Neuronal stem cell (in vitro differentiated cells): ENCODE results near the gene CD37.
"Not testable (repeated sequence)": the region's sequence is repeated elsewhere in the genome, so short reads cannot be mapped to it uniquely, and the experiment has no call there.

Experiments used
- DNase-seq: peaks from one replicate; pipeline ENCODE4 v3.0.0-alpha.2; 2013; ENCODE audit warnings: low spot score
- H2AFZ ChIP-seq: one replicate; pipeline ENCODE4 v1.6.1; 2013; ENCODE audit warnings: mild to moderate bottlenecking, low read length, inconsistent platforms
- H2AK5ac ChIP-seq: 2 replicates; pipeline ENCODE4 v1.6.1; 2013; ENCODE audit warnings: low read depth, mild to moderate bottlenecking, inconsistent platforms, low read length, moderate library complexity, mixed read lengths
- H2BK120ac ChIP-seq: 2 replicates; pipeline ENCODE4 v1.6.1; 2013; ENCODE audit warnings: low read depth, mild to moderate bottlenecking, inconsistent platforms, low read length, moderate library complexity, mixed read lengths
- H2BK12ac ChIP-seq: one replicate; pipeline ENCODE4 v1.6.1; 2013; ENCODE audit warnings: low read length, inconsistent platforms
- H2BK15ac ChIP-seq: 2 replicates; pipeline ENCODE4 v1.6.1; 2013; ENCODE audit warnings: mild to moderate bottlenecking, low read length, inconsistent platforms, mixed read lengths
- H2BK5ac ChIP-seq: one replicate; pipeline ENCODE4 v1.6.1; 2013; ENCODE audit warnings: inconsistent platforms, mild to moderate bottlenecking, low read length, moderate library complexity
- H3K14ac ChIP-seq: one replicate; pipeline ENCODE4 v1.6.1; 2013; ENCODE audit warnings: low read length, inconsistent platforms
- H3K18ac ChIP-seq: 2 replicates; pipeline ENCODE4 v1.6.1; 2013; ENCODE audit warnings: low read length, inconsistent platforms
- H3K23ac ChIP-seq: 2 replicates; pipeline ENCODE4 v1.6.1; 2013; ENCODE audit warnings: low read depth, mild to moderate bottlenecking, mixed read lengths, low read length, inconsistent platforms; ENCODE audit not compliant: poor library complexity
- H3K27ac ChIP-seq: replicated peaks from 3 replicates; pipeline ENCODE4 v1.5.1; 2013; ENCODE audit warnings: low read length, inconsistent platforms
- H3K27me3 ChIP-seq, 3 experiments: 2 replicates each; pipeline ENCODE4 v1.6.1; 2013; ENCODE audit warnings: low read length in 3 of 3, mild to moderate bottlenecking in 2 of 3, inconsistent platforms in 1 of 3, low read depth in 1 of 3, mixed read lengths in 1 of 3, moderate library complexity in 1 of 3; ENCODE audit not compliant: control insufficient read depth in 3 of 3, insufficient read depth in 3 of 3
- H3K36me3 ChIP-seq, 2 donors: replicated peaks in 1 of 2; 2 replicates each; pipeline ENCODE4 v1.6.1; 2013; ENCODE audit warnings: low read length in 2 of 2; ENCODE audit not compliant: control insufficient read depth in 2 of 2, insufficient read depth in 2 of 2
- H3K4ac ChIP-seq: 2 replicates; pipeline ENCODE4 v1.6.1; 2013; ENCODE audit warnings: inconsistent platforms, mild to moderate bottlenecking, low read length, moderate library complexity
- H3K4me1 ChIP-seq, 2 donors: 1 replicate in 1 of 2; 2 replicates in 1 of 2; pipeline ENCODE4 v1.6.1; 2013; ENCODE audit warnings: low read length in 2 of 2, low read depth in 1 of 2; ENCODE audit not compliant: control insufficient read depth in 2 of 2, insufficient read depth in 1 of 2
- H3K4me2 ChIP-seq: one replicate; pipeline ENCODE4 v1.6.1; 2013; ENCODE audit warnings: mild to moderate bottlenecking, low read length, inconsistent platforms; ENCODE audit not compliant: insufficient read depth, poor library complexity, severe bottlenecking
- H3K4me3 ChIP-seq, 2 donors: 2 replicates each; pipeline ENCODE4 v1.5.1; 2013; ENCODE audit warnings: low read length in 2 of 2, mild to moderate bottlenecking in 2 of 2, inconsistent platforms in 1 of 2, moderate library complexity in 1 of 2
- H3K79me1 ChIP-seq: one replicate; pipeline ENCODE4 v1.6.1; 2013; ENCODE audit warnings: low read depth, mild to moderate bottlenecking, inconsistent platforms, low read length, moderate library complexity
- H3K9ac ChIP-seq: one replicate; pipeline ENCODE4 v1.6.1; 2013; ENCODE audit warnings: mild to moderate bottlenecking, low read depth, low read length, inconsistent platforms; ENCODE audit not compliant: poor library complexity
- H3K9me3 ChIP-seq, 2 donors: replicated peaks in 1 of 2; 2 replicates each; pipeline versions ENCODE3 to v1.6.1; 2013; ENCODE audit warnings: low read length in 2 of 2, mild to moderate bottlenecking in 2 of 2, inconsistent platforms in 1 of 2, low read depth in 1 of 2, mixed read lengths in 1 of 2, moderate library complexity in 1 of 2; ENCODE audit not compliant: control insufficient read depth in 2 of 2, insufficient read depth in 1 of 2
- H4K8ac ChIP-seq: one replicate; pipeline ENCODE4 v1.6.1; 2013; ENCODE audit warnings: low read depth, mild to moderate bottlenecking, inconsistent platforms, low read length, moderate library complexity
- H4K91ac ChIP-seq: one replicate; pipeline ENCODE4 v1.6.1; 2013; ENCODE audit warnings: low read length, low read depth, mild to moderate bottlenecking, inconsistent platforms; ENCODE audit not compliant: poor library complexity
- WGBS, 2 donors: extraction: QIAGEN DNeasy Blood & Tissue Kit; methylation state at CpG; one replicate each; pipeline ENCODE4 v1.1.7; 2013; ENCODE audit warnings: missing lambda C conversion rate in 2 of 2, mixed read lengths in 1 of 2; ENCODE audit not compliant: insufficient read length in 2 of 2, insufficient replicate concordance in 1 of 2; ENCODE audit errors: extremely low coverage in 2 of 2; 5-methylcytosine and 5-hydroxymethylcytosine counted together

CD37 gene

GRCh38 chr19:49324801-49325576 lies 10.2 kb upstream of the CD37 start, which contains the start of gene SLC6A16:
Gene SLC6A16 (minus strand): TSS chr19:49325191. CDS start chr19:49311347, 13,844 bp downstream.
- H2BK12ac ChIP-seq: no peak within 1 kb of the TSS
- no peaks in the 10 kb centered on the region for H3K79me1 ChIP-seq
- H3K9ac ChIP-seq: peak within 1 kb of the TSS; percentile 60
- H2AK5ac ChIP-seq: no peak within 1 kb of the TSS
- no peak within 1 kb of the TSS for H3K14ac ChIP-seq
- no peak within 1 kb of the TSS for H4K8ac ChIP-seq
- DNase-seq: no peak
- H2AFZ ChIP-seq: no peak within 1 kb of the TSS
- no peak within 1 kb of the TSS for H3K4me2 ChIP-seq
- H3K27me3 ChIP-seq: peaks cover 0 to 2% (median 0%) of the 10 kb centered on the region in 3 experiments
- H3K4me3 ChIP-seq: no peak within 1 kb of the TSS
- no CpG with 5 or more reads among the region's 38 CpGs for WGBS, 2 donors
- H2BK120ac ChIP-seq: no peak within 1 kb of the TSS
- H3K18ac ChIP-seq: no peak within 1 kb of the TSS
- peak within 1 kb of the TSS; percentile 39 for H2BK5ac ChIP-seq
- no peak within 1 kb of the TSS for H3K27ac ChIP-seq
- H3K4me1 ChIP-seq: no peaks in the 10 kb centered on the region
- H4K91ac ChIP-seq: no peak within 1 kb of the TSS
- H3K23ac ChIP-seq: peak within 1 kb of the TSS; percentile 43
- H3K36me3 ChIP-seq: peaks cover 12 to 91% of the 10 kb centered on the region in 2 donors
- peaks cover 10 to 35% of the 10 kb centered on the region in 2 donors for H3K9me3 ChIP-seq
- no peak within 1 kb of the TSS for H2BK15ac ChIP-seq
- no peak within 1 kb of the TSS for H3K4ac ChIP-seq

DNA sequence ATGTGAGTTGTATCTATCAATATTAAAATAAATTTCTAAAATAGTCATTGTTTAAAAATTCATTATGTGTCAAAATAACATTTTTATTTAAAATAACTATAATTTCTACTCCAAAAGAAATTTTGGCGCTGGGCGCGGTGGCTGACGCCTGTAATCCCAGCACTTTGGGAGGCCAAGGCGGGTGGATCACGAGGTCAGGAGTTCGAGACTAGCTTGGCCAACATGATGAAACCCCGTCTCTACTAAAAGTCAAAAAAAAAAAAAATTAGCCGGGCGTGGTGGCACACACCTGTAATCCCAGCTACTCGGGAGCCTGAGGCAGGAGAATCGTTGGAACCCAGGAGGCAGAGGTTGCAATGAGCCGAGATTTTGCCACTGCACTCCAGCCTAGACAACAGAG lies 9.4 kb upstream of the CD37 start:
- Histone ChIP-seq H3K36me3 (peaks cover 18 to 92% of the 10 kb centered on the region in 2 donors), H3K9me3 (peaks cover 10 to 30% of the 10 kb centered on the region in 2 donors)
- not testable (repeated sequence) for H2AK5ac ChIP-seq, H3K27ac ChIP-seq, H3K79me1 ChIP-seq, H3K23ac ChIP-seq, H3K14ac ChIP-seq, H2BK5ac ChIP-seq, H2BK120ac ChIP-seq, H2BK15ac ChIP-seq, H3K4ac ChIP-seq, DNase-seq, H4K91ac ChIP-seq, H4K8ac ChIP-seq, H2AFZ ChIP-seq, H3K18ac ChIP-seq, H2BK12ac ChIP-seq, H3K4me2 ChIP-seq, H3K9ac ChIP-seq, H3K4me3 ChIP-seq, H3K4me1 ChIP-seq, H3K27me3 ChIP-seq
- WGBS, 2 donors: no CpG with 5 or more reads among the region's 13 CpGs

DNA sequence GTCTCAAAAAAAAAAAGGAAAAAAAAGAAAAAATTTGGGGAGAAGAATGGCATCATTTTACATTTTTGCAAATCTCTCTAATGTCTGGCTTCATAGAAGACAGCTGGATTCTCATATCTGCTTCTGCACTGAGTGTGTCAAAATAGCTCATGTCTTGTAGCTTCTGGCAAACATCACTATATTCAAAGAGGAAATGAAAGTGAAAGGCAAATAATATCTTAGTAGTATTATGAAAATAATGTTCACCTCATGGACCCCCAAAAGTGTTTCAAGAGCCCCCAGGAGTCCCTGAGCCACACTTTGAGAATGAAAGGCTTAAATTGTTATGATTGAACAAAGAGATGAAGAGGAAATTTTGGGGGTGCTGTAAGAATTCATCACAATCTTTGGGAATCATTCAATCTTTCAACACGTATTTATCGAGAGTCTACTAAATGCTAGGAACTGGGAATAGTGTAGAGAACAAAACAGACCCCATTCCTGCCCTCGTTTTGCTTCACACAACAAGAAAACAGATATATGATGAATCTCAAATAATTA lies 9.0 kb upstream of the CD37 start:
- no peak overlapping the region for H2AK5ac ChIP-seq
- no CpG with 5 or more reads among the region's 3 CpGs for WGBS, 2 donors
- H2BK5ac ChIP-seq: no peak overlapping the region

DNA sequence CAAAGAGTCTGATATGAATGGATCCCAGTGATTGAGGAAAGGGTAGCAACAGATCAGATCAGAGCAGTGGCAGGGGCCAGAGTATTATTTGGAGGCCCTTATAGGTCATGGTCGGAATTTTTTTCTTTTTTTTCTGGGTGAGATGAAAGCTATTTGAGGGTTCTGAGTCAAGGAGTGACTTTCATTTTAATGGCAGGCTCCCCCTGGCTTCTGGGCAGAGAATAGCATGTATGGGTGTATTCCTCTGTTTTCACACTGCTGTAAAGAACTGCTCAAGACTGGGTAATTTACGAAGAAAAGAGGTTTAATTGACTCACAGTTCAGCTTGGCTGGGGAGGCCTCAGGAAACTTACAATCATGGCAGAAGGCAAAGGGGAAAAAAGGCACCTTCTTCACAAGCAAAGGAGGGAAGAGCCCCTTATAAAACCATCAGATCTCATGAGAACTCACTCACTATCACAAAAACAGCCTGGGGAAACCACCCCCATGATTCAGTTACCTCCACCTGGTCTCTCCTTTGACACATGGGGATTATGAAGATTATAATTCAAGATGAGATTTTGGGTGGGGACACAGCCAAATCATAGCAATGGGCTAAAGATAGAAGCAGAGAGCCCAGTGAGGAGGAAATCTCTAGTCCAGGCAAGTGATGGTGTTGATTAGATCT lies 7.2 kb upstream of the CD37 start:
- Histone ChIP-seq H3K27ac (no peak overlapping the region), H2AFZ (no peak overlapping the region), H3K79me1 (no peaks in the 10 kb centered on the region), H4K91ac (no peak overlapping the region), H4K8ac (no peak overlapping the region), H3K4me3 (no peak overlapping the region), H3K9ac (no peak overlapping the region), H3K4me2 (no peak overlapping the region), H2BK12ac (no peak overlapping the region), H3K23ac (no peak overlapping the region), H3K14ac (no peak overlapping the region), H3K4ac (no peak overlapping the region), H2BK15ac (no peak overlapping the region), H3K18ac (no peak overlapping the region), H3K27me3 (peaks cover 0 to 2% (median 0%) of the 10 kb centered on the region in 3 experiments), H3K9me3 (peaks cover 8 to 13% of the 10 kb centered on the region in 2 donors), H3K4me1 (no peaks in the 10 kb centered on the region), H2BK5ac (no peak overlapping the region), H3K36me3 (peaks cover 19 to 85% of the 10 kb centered on the region in 2 donors), H2AK5ac (no peak overlapping the region), H2BK120ac (no peak overlapping the region)
- no CpG with 5 or more reads among the region's 2 CpGs for WGBS, 2 donors
- no peak for DNase-seq

More for the DNA sequence above, 9.0 kb upstream of the CD37 start:
- no peak overlapping the region for H2BK120ac ChIP-seq
- H3K23ac ChIP-seq: no peak overlapping the region
- H3K9ac ChIP-seq: no peak overlapping the region
- H3K27ac ChIP-seq: no peak overlapping the region
- peaks cover 10 to 25% of the 10 kb centered on the region in 2 donors for H3K9me3 ChIP-seq
- H3K4me2 ChIP-seq: no peak overlapping the region
- H3K4me3 ChIP-seq: no peak overlapping the region
- peaks cover 18 to 92% of the 10 kb centered on the region in 2 donors for H3K36me3 ChIP-seq
- no peak overlapping the region for H3K18ac ChIP-seq
- H2AFZ ChIP-seq: no peak overlapping the region
- no peak overlapping the region for H3K4ac ChIP-seq
- H3K4me1 ChIP-seq: no peaks in the 10 kb centered on the region
- no peak for DNase-seq
- H4K8ac ChIP-seq: no peak overlapping the region
- no peaks in the 10 kb centered on the region for H3K79me1 ChIP-seq
- H4K91ac ChIP-seq: no peak overlapping the region
- H2BK12ac ChIP-seq: no peak overlapping the region
- H2BK15ac ChIP-seq: no peak overlapping the region
- peaks cover 0 to 2% (median 0%) of the 10 kb centered on the region in 3 experiments for H3K27me3 ChIP-seq
- no peak overlapping the region for H3K14ac ChIP-seq
